HG03064 (cell line): Measurements from ENCODE around the gene ERG28.
"Not testable (repeated sequence)": the region's sequence is repeated elsewhere in the genome, so short reads cannot be mapped to it uniquely, and the experiment has no call there.

Source experiments
- ATAC-seq: cut with Tn5 transposase; IDR thresholded peaks from one replicate; pipeline ENCODE4 v1.9.1; 2021; ENCODE audit warnings: low read depth; ENCODE audit not compliant: unreplicated experiment

ERG28 gene

GRCh38 chr14:75626863-75627262, 33.8 kb downstream of the ERG28 start:
- ATAC-seq, result no peak

GRCh38 chr14:75626396-75626795, 34.3 kb downstream of the ERG28 start:
- ATAC-seq, result no peak

GRCh38 chr14:75625034-75625433, 35.6 kb downstream of the ERG28 start:
- ATAC-seq, result no peak

GRCh38 chr14:75619548-75619947, 41.1 kb downstream of the ERG28 start:
- ATAC-seq, result no peak

GRCh38 chr14:75615200-75615599, 45.5 kb downstream of the ERG28 start:
- ATAC-seq, result no peak

- ATAC-seq, result no peak
Measured at GRCh38 chr14:75614179-75614578, 46.5 kb downstream of the ERG28 start.

- no peak for ATAC-seq
Measured at GRCh38 chr14:75612157-75612556, 48.5 kb downstream of the ERG28 start.

GRCh38 chr14:75610834-75611233, 49.8 kb downstream of the ERG28 start:
- ATAC-seq, result no peak

- no peak for ATAC-seq
Measured at GRCh38 chr14:75609606-75610475, 50.8 kb downstream of the ERG28 start.

- ATAC-seq, result no peak
Measured at GRCh38 chr14:75609116-75609515, 51.6 kb downstream of the ERG28 start.

- no peak for ATAC-seq
Measured at GRCh38 chr14:75607842-75608640, 52.6 kb downstream of the ERG28 start.

GRCh38 chr14:75607044-75607443, 53.6 kb downstream of the ERG28 start:
- no peak for ATAC-seq

- no peak for ATAC-seq
Measured at GRCh38 chr14:75605916-75606315, 54.8 kb downstream of the ERG28 start.

GRCh38 chr14:75604979-75605851, 55.5 kb downstream of the ERG28 start:
- ATAC-seq, result no peak

- no peak for ATAC-seq
Measured at GRCh38 chr14:75602503-75602902, 58.2 kb downstream of the ERG28 start.

GRCh38 chr14:75601061-75601460, 59.6 kb downstream of the ERG28 start:
- not testable (repeated sequence) for ATAC-seq

GRCh38 chr14:75600100-75600499, 60.6 kb downstream of the ERG28 start:
- not testable (repeated sequence) for ATAC-seq
